Measurements from ENCODE around the gene DBP.

The DBP gene

DNA sequence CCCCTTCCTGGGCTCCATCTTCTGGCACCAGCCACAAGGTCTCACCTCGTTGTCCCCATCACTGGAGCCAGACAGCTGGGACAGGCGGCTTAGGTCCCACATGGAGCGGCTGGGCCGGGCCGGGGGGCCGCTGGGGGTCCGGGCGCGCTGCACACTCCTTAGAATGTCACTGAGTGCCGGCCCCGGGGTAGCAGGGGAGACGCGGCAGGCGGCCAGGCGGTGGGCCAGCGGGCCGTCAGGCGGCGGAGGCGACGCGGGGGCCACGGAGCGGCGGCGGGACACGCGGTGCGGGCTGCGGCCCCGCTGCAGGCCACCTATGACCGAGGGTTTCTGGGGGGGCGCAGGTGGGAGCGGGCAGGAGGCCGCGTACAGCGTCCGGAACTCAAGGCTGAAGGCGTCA lies 33.7 kb downstream of the DBP start:
- DNase-seq (ENCODE audit: low read depth in 1 of 2, low spot score in 1 of 2): no peak
- TF ChIP-seq JUND (IDR thresholded peaks at IDR 0.05; ENCODE audit: low read depth): no peak
- in situ Hi-C loops (cut with HindIII; ENCODE audit: low pct_unique_long_range_greater_than_20kb, low sequenced_read_pairs): no loop called here

DNA sequence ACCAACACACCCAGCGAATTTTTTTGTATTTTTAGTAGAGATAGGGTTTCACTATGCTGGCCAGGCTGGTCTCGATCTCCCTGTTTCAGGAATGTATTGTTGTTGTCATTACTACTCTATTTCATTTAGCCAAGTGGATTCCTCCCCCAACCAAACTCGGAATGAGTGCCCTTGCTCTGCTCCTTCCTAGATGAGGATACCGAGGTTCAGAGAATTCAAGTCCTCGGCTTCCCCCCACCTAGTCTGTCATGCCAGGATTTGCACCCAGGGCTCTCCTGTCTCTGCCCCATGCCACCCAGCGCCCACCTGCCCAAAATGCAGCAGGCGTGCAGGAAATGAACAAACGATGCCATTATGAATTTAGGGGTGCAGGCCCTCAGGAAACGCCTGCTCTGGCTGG lies 34.2 kb downstream of the DBP start:
- no peak for DNase-seq (ENCODE audit: low read depth in 1 of 2, low spot score in 1 of 2)
- no peak for TF ChIP-seq JUND (IDR thresholded peaks at IDR 0.05; ENCODE audit: low read depth)
- in situ Hi-C loops (cut with HindIII; ENCODE audit: low pct_unique_long_range_greater_than_20kb, low sequenced_read_pairs): no loop called here

DNA sequence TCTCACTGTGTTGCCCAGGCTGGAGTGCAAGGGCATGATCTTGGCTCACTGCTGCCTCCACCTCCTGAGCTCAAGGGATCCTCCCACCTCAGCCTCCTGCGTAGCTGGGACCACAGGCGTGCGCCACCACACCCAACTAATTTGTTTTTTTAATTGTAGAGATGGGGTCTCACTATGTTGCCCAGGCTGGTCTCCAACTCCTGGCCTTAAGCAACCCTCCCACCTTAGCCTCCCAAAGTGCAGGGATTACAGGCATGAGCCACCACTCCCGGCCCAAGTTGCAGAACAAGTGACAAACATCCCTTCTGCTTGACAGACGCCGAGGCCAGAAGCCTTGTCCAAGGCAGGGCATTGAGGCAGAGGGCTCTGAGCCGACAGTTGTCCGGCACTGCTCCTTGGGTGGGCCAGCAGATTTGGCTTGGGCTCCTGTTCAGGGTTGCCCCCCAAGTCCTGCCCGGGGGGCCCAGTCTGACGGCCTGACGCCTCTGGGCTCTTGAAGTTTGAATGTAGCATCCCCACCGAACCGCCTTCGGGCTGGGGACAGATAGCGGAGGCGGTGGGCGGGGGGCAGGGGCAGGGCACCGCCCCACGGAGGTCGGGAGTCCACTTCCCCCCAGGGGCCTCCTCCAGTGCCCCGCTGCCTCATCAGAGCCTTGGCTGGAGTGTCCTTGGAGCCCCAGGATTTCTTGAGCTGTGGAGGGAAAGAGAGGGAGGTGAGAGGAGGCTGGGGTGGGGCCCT lies 36.3 kb downstream of the DBP start:
- no peak for DNase-seq (ENCODE audit: low read depth in 1 of 2, low spot score in 1 of 2)
- TF ChIP-seq JUND (IDR thresholded peaks at IDR 0.05; ENCODE audit: low read depth): no peak
- in situ Hi-C loops (cut with HindIII; ENCODE audit: low pct_unique_long_range_greater_than_20kb, low sequenced_read_pairs): no loop called here

DNA sequence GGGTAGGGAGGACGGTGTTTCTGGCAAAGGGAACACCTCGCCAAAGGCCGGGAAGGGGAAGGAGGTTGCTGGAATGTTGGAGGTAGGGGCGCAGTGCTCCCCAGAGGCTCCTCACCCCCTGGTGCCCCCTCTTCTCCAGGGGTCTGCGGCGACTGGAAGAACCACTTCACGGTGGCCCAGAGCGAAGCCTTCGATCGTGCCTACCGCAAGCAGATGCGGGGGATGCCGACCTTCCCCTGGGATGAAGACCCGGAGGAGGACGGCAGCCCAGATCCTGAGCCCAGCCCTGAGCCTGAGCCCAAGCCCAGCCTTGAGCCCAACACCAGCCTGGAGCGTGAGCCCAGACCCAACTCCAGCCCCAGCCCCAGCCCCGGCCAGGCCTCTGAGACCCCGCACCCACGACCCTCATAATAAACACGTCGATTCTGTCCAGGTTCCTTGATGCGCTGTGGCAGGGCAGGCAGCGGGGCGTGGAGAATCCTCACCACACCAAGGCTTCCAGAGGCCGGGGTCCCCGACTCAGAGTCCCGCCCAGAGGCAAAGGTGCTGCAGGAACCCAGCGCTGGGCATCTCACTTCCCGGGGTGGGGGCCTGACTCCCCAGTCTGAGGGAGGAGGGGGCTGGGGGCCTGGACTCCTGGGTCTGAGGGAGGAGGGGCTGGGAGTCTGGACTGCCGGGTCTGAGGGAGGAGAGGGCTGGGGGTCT lies 38.0 kb downstream of the DBP start:
- in situ Hi-C loops (cut with HindIII; ENCODE audit: low pct_unique_long_range_greater_than_20kb, low sequenced_read_pairs): no loop called here
- no peak for TF ChIP-seq JUND (IDR thresholded peaks at IDR 0.05; ENCODE audit: low read depth)
- DNase-seq (ENCODE audit: low read depth in 1 of 2, low spot score in 1 of 2): no peak

DNA sequence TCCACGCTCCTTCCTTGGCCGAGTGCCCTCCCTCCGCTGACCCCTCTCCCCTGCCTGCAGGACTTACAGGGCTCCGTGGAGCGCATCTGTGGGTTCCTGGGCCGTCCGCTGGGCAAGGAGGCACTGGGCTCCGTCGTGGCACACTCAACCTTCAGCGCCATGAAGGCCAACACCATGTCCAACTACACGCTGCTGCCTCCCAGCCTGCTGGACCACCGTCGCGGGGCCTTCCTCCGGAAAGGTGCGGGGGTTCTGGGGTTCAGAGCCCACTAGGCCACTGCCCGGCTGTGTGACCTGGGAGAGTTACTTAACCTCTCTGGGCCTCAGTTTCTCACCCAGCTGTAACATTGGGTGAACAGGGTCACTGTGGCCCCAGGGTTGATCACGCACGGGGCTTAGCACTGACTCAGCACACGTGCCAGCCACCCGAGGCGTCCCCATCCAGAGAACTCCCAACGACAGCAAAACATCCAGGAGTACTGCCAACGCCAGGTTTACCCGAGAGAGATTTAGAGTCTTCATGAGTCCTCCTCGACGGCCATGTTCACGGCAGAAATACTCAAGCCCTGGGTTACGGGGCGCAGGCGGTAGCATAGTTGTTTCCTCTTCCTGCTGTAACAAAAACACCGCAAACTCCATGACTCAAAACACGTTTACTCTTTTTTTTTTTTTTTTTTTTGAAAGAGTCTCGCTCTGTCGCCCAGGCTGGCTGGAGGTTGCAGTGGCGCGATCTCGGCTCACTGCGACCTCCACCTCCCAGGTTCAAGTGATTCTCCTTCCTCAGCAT lies 40.3 kb downstream of the DBP start:
- in situ Hi-C loops (cut with HindIII; ENCODE audit: low pct_unique_long_range_greater_than_20kb, low sequenced_read_pairs): no loop called here
- no peak for DNase-seq (ENCODE audit: low read depth in 1 of 2, low spot score in 1 of 2)
- no peak for TF ChIP-seq JUND (IDR thresholded peaks at IDR 0.05; ENCODE audit: low read depth)

DNA sequence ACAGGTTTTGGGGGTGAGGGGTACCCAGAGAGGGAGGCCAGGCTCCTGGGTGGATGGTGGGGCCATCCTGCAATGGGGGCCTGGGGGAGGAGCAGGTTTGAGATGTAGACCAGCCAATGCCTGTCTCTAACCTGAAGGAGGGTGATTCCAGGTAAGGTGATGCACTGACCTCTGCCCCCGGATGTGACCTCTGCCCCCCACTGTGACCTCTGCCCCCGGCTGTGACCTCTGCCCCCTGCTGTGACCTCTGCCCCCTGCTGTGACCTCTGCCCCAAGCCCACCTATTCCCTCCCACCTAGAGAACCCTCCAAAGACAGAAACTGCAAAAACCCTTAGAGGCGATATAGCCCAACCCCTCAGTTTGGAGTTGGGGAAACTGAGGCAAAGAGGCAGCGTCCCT lies 40.9 kb downstream of the DBP start:
- no peak for DNase-seq (ENCODE audit: low read depth in 1 of 2, low spot score in 1 of 2)
- no peak for TF ChIP-seq JUND (IDR thresholded peaks at IDR 0.05; ENCODE audit: low read depth)
- in situ Hi-C loops (cut with HindIII; ENCODE audit: low pct_unique_long_range_greater_than_20kb, low sequenced_read_pairs): no loop called here

DNA sequence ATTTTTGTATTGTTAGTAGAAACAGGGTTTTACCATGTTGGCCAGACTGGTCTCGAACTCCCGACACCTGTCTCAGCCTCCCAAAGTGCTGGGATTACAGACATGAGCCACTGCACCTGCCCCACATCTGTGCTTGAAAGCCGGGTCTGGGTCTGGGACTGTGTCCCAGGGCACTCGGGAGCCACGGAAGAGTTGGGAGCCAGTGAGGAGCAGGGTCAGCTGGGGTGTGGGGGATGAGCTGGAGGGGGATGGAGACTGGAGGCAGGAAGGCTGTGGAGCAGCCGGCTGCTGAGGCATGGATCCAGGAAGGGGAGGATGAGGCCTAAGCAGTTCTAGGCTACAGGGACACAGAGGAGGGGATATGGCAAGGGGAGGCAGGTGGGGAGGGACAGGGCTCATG lies 41.3 kb downstream of the DBP start:
- no peak for DNase-seq (ENCODE audit: low read depth in 1 of 2, low spot score in 1 of 2)
- in situ Hi-C loops (cut with HindIII; ENCODE audit: low pct_unique_long_range_greater_than_20kb, low sequenced_read_pairs): no loop called here
- no peak for TF ChIP-seq JUND (IDR thresholded peaks at IDR 0.05; ENCODE audit: low read depth)

DNA sequence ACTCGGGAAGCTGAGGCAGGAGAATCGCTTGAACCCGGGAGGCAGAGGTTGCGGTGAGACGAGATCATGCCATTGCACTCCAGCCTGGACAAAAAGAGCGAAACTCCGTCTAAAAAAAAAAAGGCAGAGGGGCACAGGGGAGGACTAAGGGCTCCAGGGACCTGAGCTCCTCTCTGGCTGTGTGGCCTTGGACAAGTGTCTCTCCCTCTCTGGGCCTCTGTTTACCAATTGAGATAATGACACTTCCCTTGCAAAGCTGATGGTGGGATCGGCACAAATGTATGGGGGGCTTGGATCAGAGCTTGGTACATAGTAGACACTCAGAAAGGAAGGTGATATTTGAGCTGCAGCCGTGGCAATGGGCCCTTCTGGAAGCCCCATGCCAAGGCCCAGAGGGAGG lies 42.0 kb downstream of the DBP start:
- in situ Hi-C loops (cut with HindIII; ENCODE audit: low pct_unique_long_range_greater_than_20kb, low sequenced_read_pairs): no loop called here
- no peak for TF ChIP-seq JUND (IDR thresholded peaks at IDR 0.05; ENCODE audit: low read depth)
- no peak for DNase-seq (ENCODE audit: low read depth in 1 of 2, low spot score in 1 of 2)

DNA sequence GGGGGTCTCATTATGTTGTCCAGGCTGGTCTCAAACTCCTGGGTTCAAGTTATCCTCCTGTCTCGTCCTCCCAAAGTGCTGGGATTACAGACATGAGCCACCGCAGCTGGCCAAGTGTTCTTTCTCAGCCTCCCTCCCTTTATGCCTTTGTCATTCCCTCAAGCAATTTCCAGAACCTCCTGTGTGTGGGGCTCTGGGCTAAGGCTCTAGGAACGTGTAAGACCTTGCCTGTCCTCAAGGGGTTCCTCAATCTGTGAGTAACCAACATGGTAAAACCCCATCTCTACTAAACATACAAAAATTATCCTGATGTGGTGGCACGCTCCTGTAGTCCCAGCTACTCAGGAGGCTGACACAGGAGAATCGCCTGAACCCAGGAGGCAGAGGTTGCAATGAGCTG lies 46.2 kb downstream of the DBP start:
- TF ChIP-seq JUND (IDR thresholded peaks at IDR 0.05; ENCODE audit: low read depth): no peak
- no peak for DNase-seq (ENCODE audit: low read depth in 1 of 2, low spot score in 1 of 2)
- in situ Hi-C loops (cut with HindIII; ENCODE audit: low pct_unique_long_range_greater_than_20kb, low sequenced_read_pairs): no loop called here

DNA sequence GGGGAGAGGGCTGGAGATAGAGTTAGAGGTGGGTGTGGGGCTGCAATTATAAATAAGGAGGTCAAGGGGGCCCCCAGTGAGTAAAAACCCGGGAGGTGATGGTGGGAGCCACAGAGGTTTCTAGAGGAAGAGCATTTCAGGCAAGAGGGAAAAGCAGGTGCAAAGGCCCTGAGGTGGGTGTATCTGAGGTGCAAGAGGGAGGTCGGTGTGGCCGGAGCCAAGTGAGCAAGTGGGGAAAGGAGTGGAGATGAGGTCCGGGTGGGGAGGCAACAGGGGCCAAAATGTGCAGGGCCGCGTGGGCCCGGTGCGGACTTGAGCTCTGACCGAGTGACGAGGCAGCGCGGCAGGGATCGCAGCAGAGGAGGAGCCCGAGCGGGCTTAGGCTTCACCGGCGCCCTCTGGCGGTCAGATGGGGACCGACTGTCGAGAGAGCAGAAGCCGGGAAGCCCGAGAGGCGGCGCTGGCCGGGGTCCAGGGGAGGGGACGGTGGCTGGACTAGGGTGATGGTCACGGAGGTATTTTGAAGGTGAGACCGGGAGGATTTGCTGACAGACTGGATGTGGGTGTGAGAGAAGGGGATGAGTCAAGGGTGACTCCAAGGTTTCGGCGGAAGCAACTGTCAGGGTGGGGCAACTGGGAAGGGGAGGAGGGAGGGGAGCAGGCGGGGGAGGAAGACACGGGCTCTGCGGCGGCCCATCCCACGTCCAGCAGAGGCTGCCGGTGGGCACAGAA lies 48.3 kb downstream of the DBP start:
- in situ Hi-C loops (cut with HindIII; ENCODE audit: low pct_unique_long_range_greater_than_20kb, low sequenced_read_pairs): no loop called here
- peak; percentile 67 to 80 for DNase-seq (ENCODE audit: low read depth in 1 of 2, low spot score in 1 of 2)
- no peak for TF ChIP-seq JUND (IDR thresholded peaks at IDR 0.05; ENCODE audit: low read depth)

DNA sequence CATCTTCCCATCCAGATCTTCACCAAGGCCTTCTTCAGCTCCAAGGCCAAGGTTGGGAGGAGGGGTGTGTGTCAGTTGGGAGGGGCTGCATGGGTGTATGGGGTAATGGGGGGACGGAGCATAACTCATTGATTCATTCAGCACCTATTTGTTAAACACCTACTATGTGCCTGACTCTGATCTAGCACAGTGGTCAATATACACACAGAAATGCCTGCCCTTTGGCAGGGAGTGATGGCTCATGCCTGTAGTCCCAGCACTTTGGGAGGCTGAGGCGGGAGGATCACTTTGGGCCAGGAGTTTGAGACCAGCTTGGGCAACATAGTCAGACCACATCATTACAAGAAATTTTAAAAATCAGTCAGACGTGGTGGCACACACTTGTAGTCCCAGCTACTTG lies 49.8 kb downstream of the DBP start:
- in situ Hi-C loops (cut with HindIII; ENCODE audit: low pct_unique_long_range_greater_than_20kb, low sequenced_read_pairs): no loop called here
- no peak for TF ChIP-seq JUND (IDR thresholded peaks at IDR 0.05; ENCODE audit: low read depth)
- no peak for DNase-seq (ENCODE audit: low read depth in 1 of 2, low spot score in 1 of 2)

DNA sequence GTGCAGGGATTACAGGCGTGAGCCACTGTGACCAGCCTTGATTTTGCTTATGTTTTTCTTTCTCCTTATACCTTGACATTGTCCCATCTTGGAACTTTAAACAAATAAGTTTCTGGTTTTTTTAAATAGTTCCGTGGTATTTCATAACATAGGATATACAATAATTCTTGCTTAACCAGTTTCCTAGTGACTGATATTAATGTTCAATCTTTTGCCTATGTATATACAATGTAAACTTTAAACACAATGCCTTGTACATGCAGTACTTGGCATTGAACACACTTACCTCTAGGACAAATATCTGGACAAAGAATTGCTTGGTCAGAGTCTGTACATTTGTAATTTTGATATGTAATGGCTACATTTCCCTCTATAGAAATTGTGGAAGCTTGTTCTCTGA lies 55.0 kb downstream of the DBP start:
- no peak for TF ChIP-seq JUND (IDR thresholded peaks at IDR 0.05; ENCODE audit: low read depth)
- in situ Hi-C loops (cut with HindIII; ENCODE audit: low pct_unique_long_range_greater_than_20kb, low sequenced_read_pairs): no loop called here
- DNase-seq (ENCODE audit: low read depth in 1 of 2, low spot score in 1 of 2): peak in 1 of 2 experiments; percentile 42
